Loucy (cell line): ENCODE data around the gene SDF2L1.

ENCODE experiments used
- H2AFZ ChIP-seq: fragments of 200-600 bp; sonication (generic); 2 replicates; pipeline ENCODE4 v1.6.0; 2016; ENCODE audit warnings: antibody characterized with exemption, mild to moderate bottlenecking, low read length, moderate library complexity
- H3F3A ChIP-seq: fragments of 200-600 bp; 2 replicates; pipeline ENCODE4 v1.6.0; 2016; ENCODE audit warnings: antibody characterized with exemption, low read depth, mild to moderate bottlenecking
- H3K27me3 ChIP-seq: fragments of 200-600 bp; sonication (generic); 2 replicates; pipeline ENCODE4 v1.6.1; 2014; ENCODE audit warnings: low read length, mild to moderate bottlenecking; ENCODE audit not compliant: insufficient read depth, poor library complexity, severe bottlenecking
- H3K36me3 ChIP-seq: fragments of 200-600 bp; sonication (generic); 2 replicates; pipeline ENCODE4 v1.6.1; 2016; ENCODE audit warnings: low read length; ENCODE audit not compliant: insufficient read depth
- H3K4me1 ChIP-seq: fragments of 200-600 bp; sonication (generic); 2 replicates; pipeline ENCODE4 v1.5.1; 2014; ENCODE audit warnings: low read length, mild to moderate bottlenecking; ENCODE audit not compliant: insufficient read depth, poor library complexity, severe bottlenecking
- H3K4me2 ChIP-seq: fragments of 200-600 bp; sonication (generic); 2 replicates; pipeline ENCODE4 v1.6.0; 2014; ENCODE audit warnings: antibody characterized with exemption, low read length, low read depth, mild to moderate bottlenecking; ENCODE audit not compliant: poor library complexity, severe bottlenecking
- H3K4me3 ChIP-seq: fragments of 200-600 bp; sonication (generic); 2 replicates; pipeline ENCODE4 v1.5.1; 2014; ENCODE audit warnings: low read length, mild to moderate bottlenecking, mixed read lengths; ENCODE audit not compliant: poor library complexity, severe bottlenecking
- H3K79me2 ChIP-seq: fragments of 200-600 bp; sonication (generic); 2 replicates; pipeline ENCODE4 v1.6.1; 2014; ENCODE audit warnings: low read length; ENCODE audit not compliant: insufficient read depth
- H3K9ac ChIP-seq: fragments of 200-600 bp; sonication (generic); 2 replicates; pipeline ENCODE4 v1.6.0; 2014; ENCODE audit warnings: mild to moderate bottlenecking, low read depth, low read length, moderate library complexity; ENCODE audit not compliant: poor library complexity, severe bottlenecking
- H3K9me2 ChIP-seq: fragments of 200-600 bp; sonication (generic); replicated peaks from 2 replicates; pipeline ENCODE4 v1.6.1; 2016; ENCODE audit warnings: low read depth, low read length, mixed read lengths
- H3K9me3 ChIP-seq: fragments of 200-600 bp; sonication (generic); 2 replicates; pipeline ENCODE4 v1.6.1; 2014; ENCODE audit warnings: mild to moderate bottlenecking, antibody characterized with exemption, low read length, low read depth; ENCODE audit not compliant: insufficient read depth
- H4K20me1 ChIP-seq: fragments of 200-600 bp; sonication (generic); 2 replicates; pipeline ENCODE4 v1.6.0; 2014; ENCODE audit warnings: antibody characterized with exemption, low read length, mild to moderate bottlenecking; ENCODE audit not compliant: insufficient read depth, poor library complexity, severe bottlenecking
- EZH2phosphoT487 ChIP-seq: fragments of 200-600 bp; IDR thresholded peaks from 2 replicates; pipeline ENCODE4 v1.6.1; 2018; ENCODE audit warnings: antibody characterized with exemption, mild to moderate bottlenecking, moderate library complexity, borderline replicate concordance
- TF ChIP-seq, protein P1 (sequence below): fragments of 200-600 bp; sonication (generic); conservative IDR thresholded peaks from 2 replicates; pipeline ENCODE4 v1.5.1; 2014; ENCODE audit warnings: mild to moderate bottlenecking, antibody characterized with exemption, low read length

SDF2L1 gene

DNA sequence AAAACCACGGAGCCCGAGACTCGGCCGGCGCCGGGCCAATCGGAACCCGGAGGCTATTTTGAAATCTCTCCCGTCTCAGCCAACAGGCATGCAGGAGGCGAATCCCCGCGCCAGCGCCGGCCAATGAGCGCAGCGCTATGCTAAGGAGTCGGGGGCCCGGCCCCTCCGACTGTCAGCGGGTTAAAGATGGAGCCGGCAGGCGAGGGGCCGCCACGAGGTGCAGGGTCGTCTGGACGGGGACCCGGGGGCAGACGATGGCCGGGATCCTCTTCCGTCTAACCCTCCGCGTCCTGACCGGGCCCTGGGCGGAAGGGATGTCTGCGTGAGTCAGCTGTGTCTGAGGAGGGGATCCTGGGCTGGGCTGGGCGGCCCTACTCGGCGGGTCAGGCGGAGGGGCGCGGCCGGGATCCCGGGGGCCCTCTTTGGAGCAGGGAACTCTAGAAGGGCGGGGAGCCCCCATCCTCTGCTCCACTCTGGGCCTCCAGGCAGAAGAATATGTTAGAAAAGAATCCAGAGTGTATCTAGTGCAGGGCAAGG, 10.0 kb downstream of the SDF2L1 start:
- Histone ChIP-seq H3K9me2 (no peaks in the 10 kb centered on the region), H2AFZ (peak overlapping the region; percentile 88)

GRCh38 chr22:21652547-21653545, 10.7 kb downstream of the SDF2L1 start:
- Histone ChIP-seq H3K4me1 (peaks cover 37% of the 10 kb centered on the region), H3K4me3 (peak overlapping the region; percentile 86), H4K20me1 (no peaks in the 10 kb centered on the region), H3K27me3 (peaks cover 5% of the 10 kb centered on the region), H3K9me3 (no peaks in the 10 kb centered on the region), H3K9ac (peak overlapping the region; percentile 99), H3K4me2 (peak overlapping the region; percentile 94), H2AFZ (peak overlapping the region; percentile 88), H3K36me3 (peaks cover 14% of the 10 kb centered on the region; the same call in 1 of the 2 replicates), H3K9me2 (no peaks in the 10 kb centered on the region), H3K79me2 (peaks cover 38% of the 10 kb centered on the region), H3F3A (peaks cover 15% of the 10 kb centered on the region)
- no peak for TF ChIP-seq EZH2phosphoT487
- TF ChIP-seq, protein P1, sequence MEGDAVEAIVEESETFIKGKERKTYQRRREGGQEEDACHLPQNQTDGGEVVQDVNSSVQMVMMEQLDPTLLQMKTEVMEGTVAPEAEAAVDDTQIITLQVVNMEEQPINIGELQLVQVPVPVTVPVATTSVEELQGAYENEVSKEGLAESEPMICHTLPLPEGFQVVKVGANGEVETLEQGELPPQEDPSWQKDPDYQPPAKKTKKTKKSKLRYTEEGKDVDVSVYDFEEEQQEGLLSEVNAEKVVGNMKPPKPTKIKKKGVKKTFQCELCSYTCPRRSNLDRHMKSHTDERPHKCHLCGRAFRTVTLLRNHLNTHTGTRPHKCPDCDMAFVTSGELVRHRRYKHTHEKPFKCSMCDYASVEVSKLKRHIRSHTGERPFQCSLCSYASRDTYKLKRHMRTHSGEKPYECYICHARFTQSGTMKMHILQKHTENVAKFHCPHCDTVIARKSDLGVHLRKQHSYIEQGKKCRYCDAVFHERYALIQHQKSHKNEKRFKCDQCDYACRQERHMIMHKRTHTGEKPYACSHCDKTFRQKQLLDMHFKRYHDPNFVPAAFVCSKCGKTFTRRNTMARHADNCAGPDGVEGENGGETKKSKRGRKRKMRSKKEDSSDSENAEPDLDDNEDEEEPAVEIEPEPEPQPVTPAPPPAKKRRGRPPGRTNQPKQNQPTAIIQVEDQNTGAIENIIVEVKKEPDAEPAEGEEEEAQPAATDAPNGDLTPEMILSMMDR: peak; percentile 39

More for the DNA sequence above, 10.0 kb downstream of the SDF2L1 start:
- H3K4me2 ChIP-seq: peak overlapping the region; percentile 94
- H3K4me3 ChIP-seq: peak overlapping the region; percentile 86
- peaks cover 5% of the 10 kb centered on the region for H3K27me3 ChIP-seq
- no peaks in the 10 kb centered on the region for H3K9me3 ChIP-seq
- TF ChIP-seq EZH2phosphoT487: no peak
- TF ChIP-seq, protein P1: no peak
- H3K4me1 ChIP-seq: peaks cover 32% of the 10 kb centered on the region
- peaks cover 13% of the 10 kb centered on the region for H3F3A ChIP-seq
- H4K20me1 ChIP-seq: no peaks in the 10 kb centered on the region
- peaks cover 43% of the 10 kb centered on the region for H3K79me2 ChIP-seq
- peaks cover 14% of the 10 kb centered on the region; the same call in 1 of the 2 replicates for H3K36me3 ChIP-seq
- peak overlapping the region; percentile 99 for H3K9ac ChIP-seq

GRCh38 chr22:21657020-21657359, 14.9 kb downstream of the SDF2L1 start:
- H3K4me1 ChIP-seq: peaks cover 35% of the 10 kb centered on the region
- H3K9me2 ChIP-seq: no peaks in the 10 kb centered on the region

More at GRCh38 chr22:21657020-21657359, 14.9 kb downstream of the SDF2L1 start:
- Histone ChIP-seq H3K9me3 (no peaks in the 10 kb centered on the region), H3K79me2 (peaks cover 37% of the 10 kb centered on the region), H3K4me2 (peak overlapping the region; percentile 94), H3K36me3 (peaks cover 10% of the 10 kb centered on the region; the same call in 1 of the 2 replicates), H3K4me3 (peak overlapping the region; percentile 86), H3K9ac (peak overlapping the region; percentile 81), H3K27me3 (peaks cover 5% of the 10 kb centered on the region), H4K20me1 (no peaks in the 10 kb centered on the region), H3F3A (peaks cover 15% of the 10 kb centered on the region), H2AFZ (peak overlapping the region; percentile 59)
- TF ChIP-seq EZH2phosphoT487: no peak
- TF ChIP-seq, protein P1: no peak
